DOHH2 (cell line): ENCODE measurements around the gene EIF4EBP2.

ENCODE experiments used
- H3F3A ChIP-seq: fragments of 200-600 bp; sonication (generic), shearing (Covaris generic); 2 replicates; pipeline ENCODE4 v1.6.0; 2016; ENCODE audit warnings: antibody characterized with exemption, mild to moderate bottlenecking; ENCODE audit not compliant: control insufficient read depth, insufficient read depth
- H3K27ac ChIP-seq: fragments of 200-600 bp; sonication (generic); 2 replicates; pipeline ENCODE4 v1.5.1; 2014; ENCODE audit warnings: low read depth, mild to moderate bottlenecking, low read length, moderate library complexity
- H3K27me3 ChIP-seq: fragments of 200-600 bp; sonication (generic); 2 replicates; pipeline ENCODE4 v1.6.1; 2014; ENCODE audit warnings: mild to moderate bottlenecking, low read length, mixed read lengths; ENCODE audit not compliant: control insufficient read depth
- H3K36me3 ChIP-seq: fragments of 200-600 bp; sonication (generic); 2 replicates; pipeline ENCODE4 v1.6.1; 2014; ENCODE audit warnings: mild to moderate bottlenecking, low read length, moderate library complexity, mixed read lengths; ENCODE audit not compliant: control insufficient read depth
- H3K4me1 ChIP-seq: fragments of 200-600 bp; sonication (generic); 2 replicates; pipeline ENCODE4 v1.6.1; 2014; ENCODE audit warnings: mild to moderate bottlenecking, low read length, mixed read lengths; ENCODE audit not compliant: control insufficient read depth
- H3K4me2 ChIP-seq: fragments of 200-600 bp; sonication (generic); 2 replicates; pipeline ENCODE4 v1.6.0; 2014; ENCODE audit warnings: mild to moderate bottlenecking, low read length, moderate library complexity
- H3K4me3 ChIP-seq: fragments of 200-600 bp; sonication (generic); 2 replicates; pipeline ENCODE4 v1.5.1; 2014; ENCODE audit warnings: mild to moderate bottlenecking, low read length, mixed read lengths
- H3K79me2 ChIP-seq: fragments of 200-600 bp; sonication (generic); 2 replicates; pipeline ENCODE4 v1.6.1; 2014; ENCODE audit warnings: mild to moderate bottlenecking, low read length, mixed read lengths; ENCODE audit not compliant: control insufficient read depth
- H3K9me2 ChIP-seq: fragments of 200-600 bp; sonication (generic); replicated peaks from 2 replicates; pipeline ENCODE4 v1.6.1; 2014; ENCODE audit warnings: mild to moderate bottlenecking, low read length, mixed read lengths; ENCODE audit not compliant: control insufficient read depth
- H3K9me3 ChIP-seq: fragments of 200-600 bp; sonication (generic); 2 replicates; pipeline ENCODE4 v1.6.1; 2014; ENCODE audit warnings: antibody characterized with exemption, low read length, mixed read lengths; ENCODE audit not compliant: control insufficient read depth, insufficient read depth
- H4K20me1 ChIP-seq: fragments of 200-600 bp; sonication (generic); 2 replicates; pipeline ENCODE4 v1.6.0; 2014; ENCODE audit warnings: low read depth, mild to moderate bottlenecking, antibody characterized with exemption, low read length, moderate library complexity; ENCODE audit not compliant: control insufficient read depth, insufficient read depth
- CTCF ChIP-seq: fragments of 200-600 bp; sonication (generic); IDR thresholded peaks from one replicate; pipeline ENCODE4 v1.5.1; 2014; ENCODE audit warnings: antibody characterized with exemption, mild to moderate bottlenecking, low read depth, low read length; ENCODE audit not compliant: poor library complexity, severe bottlenecking
- EZH2phosphoT487 ChIP-seq: fragments of 200-600 bp; sonication (generic); IDR thresholded peaks from 2 replicates; pipeline ENCODE4 v1.6.1; 2017; ENCODE audit warnings: borderline replicate concordance, mild to moderate bottlenecking, antibody characterized with exemption, low read length, moderate library complexity, mixed read lengths

Gene EIF4EBP2

GRCh38 chr10:70462349-70462984 is 58.5 kb downstream of the EIF4EBP2 start:
- no peaks in the 10 kb centered on the region; the same call in 1 of the 2 replicates for H3K4me1 ChIP-seq
- no peaks in the 10 kb centered on the region for H3K9me3 ChIP-seq
- no peak overlapping the region for H3K4me2 ChIP-seq
- no peaks in the 10 kb centered on the region for H3K9me2 ChIP-seq
- H3K27ac ChIP-seq: no peak overlapping the region
- H4K20me1 ChIP-seq: no peaks in the 10 kb centered on the region
- H3K79me2 ChIP-seq: no peaks in the 10 kb centered on the region
- H3K27me3 ChIP-seq: peaks cover 28% of the 10 kb centered on the region
- no peak for TF ChIP-seq EZH2phosphoT487
- no peak for TF ChIP-seq CTCF
- H3K36me3 ChIP-seq: no peaks in the 10 kb centered on the region
- H3K4me3 ChIP-seq: no peak overlapping the region
- no peaks in the 10 kb centered on the region for H3F3A ChIP-seq

- Histone ChIP-seq H3K36me3 (no peaks in the 10 kb centered on the region), H3F3A (0 out of 2 replicates have a peak, but pooled peaks cover 2% of the 10 kb centered on the region), H4K20me1 (no peaks in the 10 kb centered on the region), H3K9me3 (no peaks in the 10 kb centered on the region), H3K4me2 (no peak overlapping the region), H3K9me2 (no peaks in the 10 kb centered on the region), H3K27ac (no peak overlapping the region), H3K27me3 (peaks cover 5% of the 10 kb centered on the region; the same call in 1 of the 2 replicates), H3K79me2 (no peaks in the 10 kb centered on the region), H3K4me3 (no peak overlapping the region), H3K4me1 (peaks cover 17% of the 10 kb centered on the region)
- no peak for TF ChIP-seq CTCF
Measured at GRCh38 chr10:70465278-70465677, 61.3 kb downstream of the EIF4EBP2 start.

- Histone ChIP-seq H3F3A (0 out of 2 replicates have a peak, but pooled peaks cover 2% of the 10 kb centered on the region), H3K9me2 (no peaks in the 10 kb centered on the region), H3K4me2 (no peak overlapping the region), H4K20me1 (no peaks in the 10 kb centered on the region), H3K27me3 (0 out of 2 replicates have a peak, but pooled peaks cover 5% of the 10 kb centered on the region), H3K27ac (no peak overlapping the region), H3K79me2 (no peaks in the 10 kb centered on the region), H3K4me3 (no peak overlapping the region), H3K9me3 (no peaks in the 10 kb centered on the region), H3K36me3 (no peaks in the 10 kb centered on the region), H3K4me1 (peaks cover 17% of the 10 kb centered on the region)
- TF ChIP-seq CTCF: no peak
- no peak for TF ChIP-seq EZH2phosphoT487
Measured at GRCh38 chr10:70465832-70466231, 61.9 kb downstream of the EIF4EBP2 start.
